SK-N-SH (cell line): Measurements from ENCODE around the gene FAM219A.

ENCODE experiments used
- CTCF ChIP-seq: fragments of 200-600 bp; sonication (generic); IDR thresholded peaks from 2 replicates; pipeline ENCODE4 v1.6.1; 2017; ENCODE audit warnings: antibody characterized with exemption, mild to moderate bottlenecking, moderate library complexity
- EZH2phosphoT487 ChIP-seq: fragments of 200-600 bp; sonication (generic); IDR thresholded peaks from 2 replicates; pipeline ENCODE4 v1.6.1; 2017; ENCODE audit warnings: low read depth, mixed run types, mild to moderate bottlenecking, antibody characterized with exemption, moderate library complexity, borderline replicate concordance
- FOXM1 ChIP-seq: IDR thresholded peaks from 2 replicates; pipeline ENCODE4 v1.4.0; 2012; ENCODE audit warnings: low read depth, mild to moderate bottlenecking
- MAX ChIP-seq: IDR thresholded peaks from 2 replicates; pipeline ENCODE4 v1.4.0; 2012; ENCODE audit warnings: low read depth
- MXI1 ChIP-seq: IDR thresholded peaks from 2 replicates; pipeline ENCODE4 v1.6.1; 2012; ENCODE audit warnings: mild to moderate bottlenecking, low read depth, low read length, improper control_type of control experiment
- NFIC ChIP-seq: IDR thresholded peaks from 2 replicates; pipeline ENCODE4 v1.4.0; 2012; ENCODE audit warnings: borderline replicate concordance
- PBX3 ChIP-seq: IDR thresholded peaks from 2 replicates; pipeline ENCODE4; 2012
- POLR2AphosphoS5 ChIP-seq: IDR thresholded peaks from 2 replicates; pipeline ENCODE4 v1.6.1; 2012; ENCODE audit warnings: low read depth, low read length
- RAD21 ChIP-seq: IDR thresholded peaks from 2 replicates; pipeline ENCODE4 v1.6.1; 2012; ENCODE audit warnings: mild to moderate bottlenecking, low read length
- RXRA ChIP-seq: IDR thresholded peaks from 2 replicates; pipeline ENCODE4 v1.4.0; 2012; ENCODE audit warnings: low read depth, mild to moderate bottlenecking, borderline replicate concordance
- SIN3A ChIP-seq: IDR thresholded peaks from 2 replicates; pipeline ENCODE4 v1.6.1; 2012; ENCODE audit warnings: low read depth, mild to moderate bottlenecking, low read length, moderate library complexity, borderline replicate concordance
- TAF1 ChIP-seq: IDR thresholded peaks from 2 replicates; pipeline ENCODE4 v1.6.1; 2012; ENCODE audit warnings: low read depth, mild to moderate bottlenecking, low read length, moderate library complexity, borderline replicate concordance
- TEAD4 ChIP-seq: IDR thresholded peaks from 2 replicates; pipeline ENCODE4 v1.4.0; 2012; ENCODE audit warnings: mild to moderate bottlenecking, borderline replicate concordance; ENCODE audit not compliant: insufficient read depth

- no peak for TF ChIP-seq TAF1
- TF ChIP-seq EZH2phosphoT487 = no peak
- no peak for TF ChIP-seq CTCF
- TF ChIP-seq RAD21 = no peak
- no peak for TF ChIP-seq SIN3A
- TF ChIP-seq POLR2AphosphoS5 = no peak
- TF ChIP-seq FOXM1 = no peak
- no peak for TF ChIP-seq MAX
- no peak for TF ChIP-seq PBX3
- no peak for TF ChIP-seq NFIC
- no peak for TF ChIP-seq MXI1
- TF ChIP-seq RXRA = no peak
- no peak for TF ChIP-seq TEAD4
Measured at GRCh38 chr9:34507556-34507955, 49.2 kb upstream of the FAM219A start.
